ENCODE results near the gene CASTOR1. TPM values are rescaled to one million over a fixed set of nuclear protein-coding genes. Genes with fewer than 3 reads are reported as not detected.

CASTOR1 gene
- total and polyA plus RNA-seq, 2 donors (not counting 3 experiments of a cell fraction or from before 2014, with no cell fraction given): 8.1 to 26.8 TPM

- no peak overlapping the region for H3K4me3 ChIP-seq (replicated peaks in 1 of 3; ENCODE audit: insufficient read depth in 1 of 3, low read depth in 1 of 3, low read length in 3 of 3)
- H3K27me3 ChIP-seq (ENCODE audit: control insufficient read depth in 2 of 2, insufficient read depth in 2 of 2, low read length in 2 of 2): no peaks in the 10 kb centered on the region
- no peaks in the 10 kb centered on the region for H3K9me1 ChIP-seq (replicated peaks; ENCODE audit: control insufficient read depth, extremely low read depth, insufficient read depth, low read length)
- no peak overlapping the region for H3K4me2 ChIP-seq (ENCODE audit: insufficient read depth, low read length)
- TF ChIP-seq GATA2 (IDR thresholded peaks at IDR 0.05; ENCODE audit: insufficient read depth, insufficient read length, low read depth, low read length) (no peak), MAX (IDR thresholded peaks at IDR 0.05; ENCODE audit: insufficient read depth, insufficient read length) (no peak), JUN (IDR thresholded peaks at IDR 0.05; ENCODE audit: borderline replicate concordance, insufficient read depth, insufficient read length, low read depth) (no peak), POLR2AphosphoS5 (IDR thresholded peaks at IDR 0.05; ENCODE audit: insufficient read depth, low read depth, low read length) (no peak), CTCF (IDR thresholded peaks at IDR 0.05; ENCODE audit: extremely low read depth in 1 of 2, insufficient read depth in 1 of 2, low read depth in 1 of 2, low read length in 2 of 2) (no peak)
- no peak overlapping the region for H3K27ac ChIP-seq (ENCODE audit: insufficient read depth, low read depth, low read length)
- no peak overlapping the region for H2AFZ ChIP-seq (ENCODE audit: low read depth, low read length)
- H3K79me2 ChIP-seq (ENCODE audit: control insufficient read depth, insufficient read depth, low read length): no peaks in the 10 kb centered on the region
- ChIA-PET POLR2A (interaction anchor here (0.5 kb wide), 1 partner anchor 10 kb away, joined by 4 read pairs; no protein-coding TSS in a partner anchor), CTCF (interaction anchor here (1.0 kb wide), 1 partner anchor 27 kb away, joined by 3 read pairs; no protein-coding TSS in a partner anchor)
- no peak overlapping the region for H3K9ac ChIP-seq (replicated peaks; ENCODE audit: extremely low read depth, insufficient read depth, low read length)
- intact Hi-C loops (cut with micrococcal nuclease): no loop called here
- FAIRE-seq: no peak
- no peaks in the 10 kb centered on the region for H4K20me1 ChIP-seq (replicated peaks; ENCODE audit: control insufficient read depth, extremely low read depth, insufficient read depth, low read length)
- peaks cover 0 to 5% of the 10 kb centered on the region in 2 experiments for H3K36me3 ChIP-seq (ENCODE audit: control insufficient read depth in 2 of 2, extremely low read depth in 1 of 2, insufficient read depth in 2 of 2, low read length in 2 of 2)
- DNase-seq (ENCODE audit: low read depth, low spot score): no peak
- BruUV-seq (replicated peaks): no TSS peak
- no peaks in the 10 kb centered on the region for H3K9me3 ChIP-seq (replicated peaks; ENCODE audit: control insufficient read depth, insufficient read depth, low read length)
- H3K4me1 ChIP-seq (ENCODE audit: control insufficient read depth, extremely low read depth, insufficient read depth, low read length): peaks cover 9% of the 10 kb centered on the region
- dilution Hi-C loops (cut with MboI; ENCODE audit: extremely low pct_ligation_motif_present, low sequenced_read_pairs): no loop called here
Observed at GRCh38 chr22:30282616-30283046, 6.7 kb downstream of the CASTOR1 start.

Data from endothelial cell of umbilical vein (primary cell).